GM19099 (cell line): ENCODE data around the gene S100A9.

Experiments
- POLR2A ChIP-seq: IDR thresholded peaks from 3 replicates; pipeline ENCODE4 v1.6.1; 2011; ENCODE audit warnings: low read depth; ENCODE audit not compliant: insufficient read length; ENCODE audit errors: extremely low read depth

S100A9 gene

DNA sequence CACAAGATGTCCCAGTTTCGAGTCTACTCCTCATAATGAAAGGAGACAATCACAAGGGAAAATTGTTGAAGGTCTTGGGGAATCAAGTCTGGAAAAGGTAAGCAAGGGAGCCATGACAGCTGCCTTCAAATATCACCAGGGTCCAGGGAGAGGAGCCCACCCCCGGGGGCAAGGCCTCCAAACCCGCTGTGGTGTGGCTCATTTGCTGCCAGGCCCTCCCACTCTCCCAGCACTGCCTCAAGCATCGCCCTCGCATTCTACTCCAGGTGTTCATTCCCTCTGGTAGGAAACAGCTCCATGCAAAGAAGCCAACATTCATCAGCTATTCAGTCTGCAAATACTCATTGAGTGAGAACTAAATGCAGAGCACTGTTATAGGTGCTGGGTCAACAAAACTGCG lies 8.6 kb downstream of the S100A9 start:
- no peak for TF ChIP-seq POLR2A

DNA sequence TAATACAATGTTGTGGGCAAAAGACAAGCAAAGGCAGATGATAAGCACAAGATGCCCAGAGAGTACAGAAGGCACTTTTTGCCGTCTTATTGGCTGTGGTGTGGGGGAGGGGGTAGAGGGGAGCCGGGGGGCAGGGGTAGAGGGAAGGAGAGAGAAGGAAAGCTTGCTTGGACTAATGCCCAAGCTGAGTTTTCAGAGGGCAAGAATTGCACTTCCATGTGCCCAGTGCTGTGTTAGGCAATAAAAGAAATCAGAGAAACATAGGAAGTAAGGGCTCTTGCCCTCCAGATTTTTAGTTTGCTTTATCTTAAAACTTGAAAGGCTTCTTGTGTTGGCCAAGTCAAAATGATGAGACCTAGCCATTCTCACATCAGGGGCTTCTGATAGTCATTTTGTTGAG lies 9.4 kb downstream of the S100A9 start:
- TF ChIP-seq POLR2A: no peak

DNA sequence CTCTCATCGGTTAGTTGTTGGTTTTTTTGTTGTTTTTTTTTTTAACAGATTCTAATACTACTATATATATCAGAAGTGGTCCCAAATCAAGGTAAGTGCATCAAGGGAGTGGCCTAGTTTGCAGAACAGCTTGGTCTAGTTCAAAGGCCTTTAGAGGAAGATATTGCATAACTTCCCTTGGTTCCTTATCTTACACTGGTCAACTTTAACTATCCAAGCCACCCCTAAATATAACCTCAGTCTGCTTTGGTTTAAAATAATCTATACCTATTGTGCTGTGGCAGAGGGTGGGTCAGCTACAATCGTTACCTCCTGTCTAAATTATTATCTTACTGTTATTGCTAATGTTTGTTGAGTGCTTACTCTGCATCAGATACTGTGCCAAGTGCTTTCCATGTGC lies 10.8 kb downstream of the S100A9 start:
- no peak for TF ChIP-seq POLR2A

- no peak for TF ChIP-seq POLR2A
Observed at GRCh38 chr1:153370146-153370545, 12.5 kb downstream of the S100A9 start.

DNA sequence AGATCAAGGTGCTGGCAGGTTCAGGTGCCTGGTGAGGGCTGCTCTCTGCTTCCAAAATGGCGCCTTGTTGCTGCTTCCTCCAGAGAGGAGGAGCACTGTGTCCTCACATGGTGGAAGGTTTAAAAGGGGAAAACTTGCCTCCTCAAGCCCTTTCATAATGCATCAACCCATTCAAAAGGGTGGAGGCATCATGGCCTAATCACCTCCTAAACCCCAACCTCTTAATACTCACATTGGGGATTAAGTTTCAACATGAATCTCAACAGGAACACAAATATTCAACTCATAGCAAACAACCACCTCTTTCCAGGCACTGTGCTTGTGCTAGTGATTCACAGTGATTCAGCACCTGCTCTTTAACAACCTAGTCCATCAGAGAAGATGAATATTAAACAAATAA lies 13.6 kb downstream of the S100A9 start:
- TF ChIP-seq POLR2A: no peak

DNA sequence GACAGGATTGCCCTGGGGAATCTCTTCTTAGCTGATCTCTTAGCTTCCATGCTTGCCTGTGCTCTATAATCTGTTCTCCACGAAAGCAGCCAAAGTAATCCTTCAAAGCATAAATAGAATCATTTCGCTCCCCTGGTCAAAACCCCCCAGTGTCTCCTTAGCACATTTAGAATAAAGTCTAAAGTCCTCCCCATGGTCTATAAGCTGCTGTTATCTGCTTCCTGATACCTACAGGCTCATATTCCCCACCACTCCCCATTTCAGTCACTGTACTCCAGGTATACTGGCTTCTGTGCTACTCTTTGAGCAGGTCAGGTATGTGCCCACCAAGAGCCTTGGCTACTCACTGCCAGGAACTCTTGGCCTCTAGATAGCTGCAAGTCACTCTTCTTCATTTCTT lies 14.9 kb downstream of the S100A9 start:
- TF ChIP-seq POLR2A: no peak

GRCh38 chr1:153374071-153374470 lies 16.4 kb downstream of the S100A9 start:
- no peak for TF ChIP-seq POLR2A

- TF ChIP-seq POLR2A: no peak
Observed at GRCh38 chr1:153375511-153375910, 17.9 kb downstream of the S100A9 start, which contains the start of gene S100A12. TSS of gene S100A12 (minus strand) at chr1:153375621. CDS start at chr1:153374592, 1,029 bp downstream.

DNA sequence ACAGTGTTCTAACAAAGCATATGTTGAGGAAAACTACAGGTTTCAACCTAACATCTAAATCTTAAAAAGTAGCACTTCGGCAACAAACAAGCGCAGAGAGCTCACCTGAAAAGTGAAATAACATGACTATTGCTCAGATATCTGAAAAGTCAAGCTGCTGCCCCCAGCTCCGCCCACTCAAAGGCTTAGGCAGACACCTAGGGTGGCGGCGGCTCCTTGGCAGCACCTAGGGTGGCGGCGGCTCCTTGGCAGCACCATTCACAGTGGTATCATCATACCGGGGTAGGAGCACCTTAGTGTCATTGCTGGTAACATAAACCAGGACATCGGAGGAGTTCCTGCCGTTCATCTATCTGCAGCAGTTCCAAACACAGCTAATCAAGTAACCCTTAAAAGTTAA lies 21.9 kb downstream of the S100A9 start:
- TF ChIP-seq POLR2A: no peak

- no peak for TF ChIP-seq POLR2A
Observed at GRCh38 chr1:153380711-153381110, 23.1 kb downstream of the S100A9 start.

- no peak for TF ChIP-seq POLR2A
Observed at GRCh38 chr1:153384958-153385580, 27.4 kb downstream of the S100A9 start.

GRCh38 chr1:153386500-153386901 lies 28.8 kb downstream of the S100A9 start:
- no peak for TF ChIP-seq POLR2A

GRCh38 chr1:153387001-153387400 lies 29.3 kb downstream of the S100A9 start:
- TF ChIP-seq POLR2A: no peak

GRCh38 chr1:153387785-153388184 lies 30.1 kb downstream of the S100A9 start:
- no peak for TF ChIP-seq POLR2A

GRCh38 chr1:153389401-153389800 lies 31.7 kb downstream of the S100A9 start:
- TF ChIP-seq POLR2A: no peak

GRCh38 chr1:153389973-153390879 lies 32.6 kb downstream of the S100A9 start:
- no peak for TF ChIP-seq POLR2A
